Measurements from ENCODE around the gene LNX1.

Gene LNX1

GRCh38 chr4:53571936-53572599, 19.2 kb downstream of the LNX1 start:
- no peak for DNase-seq

DNA sequence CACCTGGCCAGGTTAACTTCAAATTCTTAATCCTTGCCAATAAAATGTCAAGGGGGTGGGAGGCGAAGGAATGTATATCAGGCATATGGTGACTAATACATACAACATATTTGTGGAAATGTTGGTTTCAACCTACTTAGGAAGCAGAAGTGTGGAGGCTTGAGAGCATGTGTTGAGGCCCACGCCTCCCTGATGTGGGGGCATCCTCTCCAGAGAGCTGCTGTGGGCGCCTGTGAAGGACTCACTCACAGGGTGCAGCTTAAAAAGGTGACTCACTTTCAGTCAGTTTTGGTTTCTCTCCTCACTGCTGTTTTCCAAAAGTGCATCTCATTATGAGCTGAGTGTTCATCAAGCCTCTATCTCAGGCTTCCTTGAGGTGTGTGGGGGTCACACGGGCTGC, 27.5 kb downstream of the LNX1 start:
- no peak for DNase-seq

DNA sequence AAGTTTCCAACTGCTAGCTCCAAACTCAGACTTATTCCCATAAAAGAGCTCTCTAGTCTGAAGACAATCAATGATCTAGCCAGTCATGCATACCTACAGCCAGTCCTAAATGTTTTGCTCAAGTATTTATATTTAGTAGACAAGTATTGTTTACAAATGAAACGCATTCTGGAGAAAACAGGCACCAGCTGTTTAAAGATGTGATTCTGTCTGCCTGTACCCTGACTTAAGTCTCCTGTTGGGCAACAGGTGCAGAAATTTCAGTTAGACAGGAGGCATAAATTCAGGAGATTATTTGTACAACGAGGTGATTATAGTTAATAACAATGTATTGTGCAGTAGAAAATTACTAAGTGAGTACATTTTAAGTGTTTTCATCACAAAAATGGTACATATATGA, 28.9 kb downstream of the LNX1 start:
- no peak for DNase-seq

DNA sequence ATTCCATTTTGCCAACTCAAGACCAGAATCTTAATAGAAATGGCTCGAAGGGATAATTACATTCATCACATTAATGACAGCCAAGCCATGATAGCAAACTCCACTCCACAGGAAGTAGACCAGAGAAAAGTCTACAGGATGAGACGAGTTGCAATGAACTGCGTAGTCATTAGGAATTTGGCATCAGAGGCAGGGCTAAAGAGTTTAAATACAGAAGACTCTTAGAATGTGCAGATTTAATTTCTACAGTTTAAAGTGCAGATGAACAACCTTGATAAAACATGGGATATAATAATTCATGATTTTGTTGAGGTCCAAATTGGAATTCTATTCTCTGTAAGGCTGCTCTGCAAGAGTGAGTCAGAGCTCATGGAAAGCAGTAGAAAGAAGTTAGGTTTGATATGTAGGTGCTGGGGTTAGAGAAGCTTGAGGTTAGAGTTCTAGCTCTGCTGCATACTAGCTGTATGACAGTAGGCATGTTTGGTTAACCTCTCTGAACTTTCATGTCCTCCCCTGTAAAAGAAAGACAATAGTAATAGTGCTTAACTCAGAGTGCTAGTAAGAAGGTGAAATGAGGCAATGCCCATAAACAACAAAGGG, 32.2 kb downstream of the LNX1 start:
- no peak for DNase-seq

GRCh38 chr4:53558065-53558801, 33.1 kb downstream of the LNX1 start:
- DNase-seq: no peak

DNA sequence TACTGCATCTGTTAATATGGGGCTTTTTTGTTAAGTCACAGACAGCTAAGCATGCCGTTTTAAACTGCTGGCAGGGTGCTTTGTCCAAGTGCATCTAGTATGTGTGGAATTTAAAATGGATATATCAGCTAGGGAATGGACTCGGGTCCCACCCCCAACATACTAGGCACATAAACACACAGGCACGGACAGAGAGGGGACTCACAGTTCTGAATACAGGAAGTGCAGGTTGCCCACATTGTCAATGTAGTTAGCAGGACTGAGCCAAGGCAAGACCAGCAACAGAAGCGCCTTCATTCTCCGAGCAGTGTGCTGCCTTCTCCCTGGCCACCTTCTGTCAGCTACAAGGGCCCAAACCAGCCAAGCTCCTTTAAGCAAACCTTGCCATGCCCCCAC, 33.6 kb downstream of the LNX1 start:
- DNase-seq: no peak

DNA sequence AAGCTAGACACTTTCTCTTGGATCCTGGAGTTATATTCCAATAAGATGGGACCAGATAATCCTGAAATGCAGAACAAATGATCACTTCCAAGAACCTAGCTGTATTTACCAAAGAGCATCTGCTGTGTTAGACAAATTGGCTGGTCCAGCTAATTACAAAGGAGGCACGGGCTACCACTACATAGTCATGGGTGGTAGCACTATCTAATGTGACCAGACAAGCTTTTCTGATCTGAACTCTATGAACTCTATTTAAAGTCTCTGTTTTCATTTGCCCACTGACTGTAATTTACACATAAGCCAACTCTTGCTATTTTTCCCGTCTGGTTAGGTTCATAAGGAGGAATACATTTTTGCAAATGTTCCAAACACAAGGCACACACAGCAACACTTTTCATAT, 34.6 kb downstream of the LNX1 start:
- DNase-seq: no peak

DNA sequence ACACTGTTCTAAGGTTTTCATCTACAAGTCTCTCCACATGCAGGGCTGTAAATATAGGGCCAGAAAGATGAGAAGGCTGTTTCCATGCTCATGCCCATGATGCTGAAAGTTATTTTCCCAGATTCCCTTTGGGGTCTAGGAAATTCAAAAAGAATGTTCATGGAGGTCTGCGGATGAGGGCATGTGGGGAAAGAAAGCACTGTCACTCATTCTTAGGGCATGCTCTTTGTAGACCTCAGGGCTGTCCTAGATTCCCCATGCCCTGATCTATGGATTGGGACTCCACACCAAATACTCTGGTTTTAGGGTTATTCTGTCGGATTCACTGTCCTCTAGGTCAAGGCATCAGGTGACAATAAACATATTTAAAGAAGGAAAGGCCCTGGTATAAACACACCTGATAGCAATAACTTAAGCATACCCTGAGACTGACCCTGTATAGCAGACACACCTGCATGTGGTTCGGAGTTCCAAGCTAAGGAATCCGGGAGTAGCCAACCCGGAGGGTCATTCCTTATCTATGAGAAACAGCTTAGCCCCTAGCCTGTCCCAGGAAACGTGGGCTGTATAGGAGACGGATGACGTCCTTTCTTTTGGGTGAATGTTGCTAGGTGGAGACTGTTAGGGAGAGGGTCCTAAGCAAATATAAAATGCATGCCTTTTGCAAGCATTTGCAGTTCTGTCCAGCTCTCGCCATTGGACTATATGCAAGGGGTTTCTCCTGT, 37.6 kb downstream of the LNX1 start:
- DNase-seq: no peak

- no peak for DNase-seq
Observed at GRCh38 chr4:53552711-53553110, 38.6 kb downstream of the LNX1 start.

DNA sequence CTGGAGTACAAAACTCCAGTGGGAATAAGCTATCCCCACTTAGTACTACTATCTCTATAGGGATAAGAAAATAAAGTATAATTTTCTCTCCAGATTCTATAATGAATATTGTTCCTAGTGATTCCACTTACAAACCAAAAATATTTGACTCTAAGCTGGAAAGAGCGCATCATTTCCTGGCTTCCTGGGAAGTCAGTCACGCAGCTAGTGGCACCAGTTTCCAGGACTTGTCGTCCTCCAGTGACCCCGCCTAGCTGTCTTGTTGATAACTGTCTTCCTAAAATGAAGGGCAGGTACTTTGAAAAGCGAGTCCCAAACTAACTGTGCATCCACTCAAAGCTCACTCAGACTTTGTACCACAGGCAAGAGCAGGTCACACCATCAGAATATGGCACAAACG, 39.3 kb downstream of the LNX1 start:
- no peak for DNase-seq

DNA sequence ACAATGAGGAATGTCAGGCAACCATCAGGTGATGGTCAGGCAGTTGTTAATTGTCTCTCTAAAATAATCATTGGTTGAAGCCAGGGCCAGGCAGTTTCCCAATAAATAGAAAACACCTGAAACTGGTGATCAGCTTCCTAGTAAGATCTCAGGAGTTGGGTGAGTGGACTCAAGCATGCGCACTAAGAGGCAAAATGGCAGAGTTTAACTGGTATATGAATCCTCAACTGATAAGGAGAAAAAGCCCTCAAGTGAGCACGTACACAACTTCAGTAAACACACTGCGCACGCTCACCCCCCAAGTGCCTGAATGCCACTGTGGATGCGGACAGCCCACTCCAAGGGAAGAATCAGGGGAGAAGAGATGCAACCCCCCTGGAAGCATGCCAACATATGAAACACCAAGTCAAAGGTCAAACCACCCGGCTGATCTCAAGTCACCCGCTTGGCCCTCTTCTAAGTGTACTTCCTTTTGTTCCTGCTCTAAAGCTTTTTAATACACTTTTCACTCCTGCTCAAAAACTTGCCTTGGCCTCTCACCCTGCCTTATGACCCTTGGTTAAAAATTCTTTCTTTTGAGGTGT, 39.9 kb downstream of the LNX1 start:
- no peak for DNase-seq

- DNase-seq: no peak
Observed at GRCh38 chr4:53548662-53549061, 42.6 kb downstream of the LNX1 start.

GRCh38 chr4:53547983-53548382, 43.3 kb downstream of the LNX1 start:
- DNase-seq: no peak

DNA sequence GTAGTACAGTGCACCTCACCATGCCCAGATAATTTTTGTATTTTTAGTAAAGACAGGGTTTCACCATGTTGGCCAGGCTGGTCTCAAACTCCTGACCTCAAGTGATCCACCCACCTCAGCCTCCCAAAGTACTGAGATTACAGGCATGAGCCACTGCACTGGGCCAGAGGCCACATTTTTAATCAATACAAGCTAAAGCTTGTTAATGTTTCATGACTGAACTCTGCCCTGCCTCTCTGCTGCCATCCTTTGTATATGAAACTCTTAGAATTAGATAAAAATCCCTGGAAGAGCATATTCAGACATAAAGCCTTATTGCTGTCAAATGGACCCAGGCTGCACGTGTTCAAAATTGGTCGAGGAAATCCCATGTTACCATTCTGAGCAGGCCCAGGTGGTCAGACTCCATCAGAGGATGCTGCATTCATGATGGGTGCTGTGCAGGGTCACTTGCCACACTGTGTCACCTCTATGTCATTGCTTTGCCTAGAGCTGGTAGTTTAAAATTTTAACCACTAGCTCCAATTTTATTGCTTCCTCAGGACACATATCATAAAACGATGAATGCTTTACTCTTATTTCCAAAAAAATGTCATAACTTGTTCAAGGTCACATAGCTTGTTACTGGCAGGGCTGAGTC, 45.2 kb downstream of the LNX1 start:
- no peak for DNase-seq

DNA sequence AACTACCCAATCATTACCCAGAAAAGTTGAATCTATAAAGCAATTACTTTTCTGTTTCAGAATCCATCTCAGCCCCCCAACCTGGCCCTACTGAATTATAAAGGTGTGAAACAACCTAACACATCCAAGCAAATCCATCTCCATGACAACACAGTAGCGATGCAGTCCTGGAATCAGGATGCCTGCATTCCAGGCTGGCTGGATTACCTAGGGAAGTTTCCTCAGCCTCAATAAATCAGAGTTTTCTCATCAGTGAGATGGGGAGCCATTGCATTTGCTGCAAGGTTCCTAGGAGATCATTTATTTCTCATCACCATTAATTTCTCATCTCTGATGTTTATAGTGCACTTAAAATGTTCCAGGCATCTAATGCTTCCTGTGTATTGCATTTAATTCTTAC, 46.0 kb downstream of the LNX1 start:
- DNase-seq: no peak

GRCh38 chr4:53543561-53543960, 47.7 kb downstream of the LNX1 start:
- DNase-seq: no peak

DNA sequence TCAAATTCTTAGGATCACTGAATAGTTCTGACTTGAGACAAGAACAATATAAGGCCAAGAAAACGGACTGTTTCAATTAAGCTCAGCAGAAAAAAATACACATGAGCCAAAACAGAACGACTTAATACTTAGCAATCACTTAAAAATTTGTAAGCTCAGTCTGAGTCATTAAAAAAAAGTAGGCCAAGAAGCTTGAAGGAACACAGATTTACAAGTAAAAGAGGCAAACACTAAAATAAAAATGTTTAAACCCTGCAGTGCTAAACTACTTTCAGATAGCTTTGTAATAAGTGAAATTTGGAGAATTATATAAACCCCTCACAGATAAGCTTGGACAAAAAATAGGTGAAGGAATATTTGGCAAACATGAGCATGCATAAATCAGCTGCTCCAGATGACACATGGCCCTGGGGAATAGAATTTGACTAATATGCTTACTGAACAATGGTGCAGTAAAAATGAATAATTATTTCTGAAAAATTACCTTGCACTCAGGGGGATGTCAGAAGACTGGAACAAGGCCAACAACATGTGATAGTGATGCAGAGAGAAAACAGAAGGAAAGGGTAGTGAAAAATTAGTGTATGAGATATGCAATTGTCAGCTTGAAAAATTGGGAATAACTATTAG, 49.6 kb downstream of the LNX1 start:
- DNase-seq: no peak

- DNase-seq: no peak
Observed at GRCh38 chr4:53538756-53539155, 52.5 kb downstream of the LNX1 start.

- no peak for DNase-seq
Observed at GRCh38 chr4:53537606-53538005, 53.7 kb downstream of the LNX1 start.

GRCh38 chr4:53536328-53536727, 55.0 kb downstream of the LNX1 start:
- no peak for DNase-seq

GRCh38 chr4:53535567-53535966, 55.7 kb downstream of the LNX1 start:
- no peak for DNase-seq

- DNase-seq: no peak
Observed at GRCh38 chr4:53534684-53535083, 56.6 kb downstream of the LNX1 start.
